22Rv1 (cell line): ENCODE data around the gene IQSEC3.
"Not testable (repeated sequence)": the region's sequence is repeated elsewhere in the genome, so short reads cannot be mapped to it uniquely, and the experiment has no call there.

ENCODE experiments used
- CTCF ChIP-seq: fragments of 450-650 bp; IDR thresholded peaks from 2 replicates; pipeline ENCODE4 v1.5.1; 2017; ENCODE audit warnings: mild to moderate bottlenecking
- ZFX ChIP-seq: fragments of 450-650 bp; IDR thresholded peaks from 2 replicates; pipeline ENCODE4 v1.6.1; 2017; ENCODE audit warnings: antibody characterized with exemption, borderline replicate concordance

GRCh38 chr12:187986-188909 is 121.7 kb downstream of the IQSEC3 start:
- not testable (repeated sequence) for TF ChIP-seq CTCF, ZFX
